IMR-90 (cell line): Measurements from ENCODE around the gene SYPL1. TPM values are rescaled to one million over a fixed set of nuclear protein-coding genes. Genes with fewer than 3 reads are reported as not detected.

Experiments used
- ATAC-seq: fragments of 200-7000 bp; cut with Tn5 transposase; 2 replicates; pipeline ENCODE4 v1.9.1; 2020; ENCODE audit warnings: low read depth, mild to moderate bottlenecking, moderate library complexity
- BruUV-seq: library from RNA; stranded (reverse); fragments of 400-500 nt; replicated peaks from 2 replicates; lab custom pipeline; 2021; lab: Mats Ljungman, UMichigan
- CTCF ChIA-PET: fragments of 300-600 bp; formaldehyde crosslinking; extraction: SDS; loops from one replicate; lab custom pipeline; 2021; ENCODE audit warnings: antibody characterized with exemption; lab: Yijun Ruan, JAX
- POLR2A ChIA-PET: fragments of 300-600 bp; sonication (Branson Sonifier 250); formaldehyde crosslinking; loops from one replicate; lab custom pipeline; 2022; ENCODE audit warnings: antibody characterized with exemption; ENCODE audit not compliant: unreplicated experiment; lab: Charles Lee
- DNase-seq: peaks from one replicate; pipeline ENCODE4 v3.0.0; 2013
- H2AFZ ChIP-seq: replicated peaks from 2 replicates; pipeline ENCODE3; 2013; ENCODE audit warnings: low read length, mild to moderate bottlenecking; ENCODE audit not compliant: poor library complexity
- H2AK5ac ChIP-seq: 2 replicates; pipeline ENCODE4 v1.6.1; 2013; ENCODE audit warnings: low read depth, low read length, inconsistent platforms
- H2AK9ac ChIP-seq: replicated peaks from 2 replicates; pipeline ENCODE3; 2013; ENCODE audit warnings: mild to moderate bottlenecking, low read depth, low read length, moderate library complexity; ENCODE audit not compliant: poor library complexity
- H2BK120ac ChIP-seq: 2 replicates; pipeline ENCODE4 v1.6.1; 2013; ENCODE audit warnings: low read depth, low read length, inconsistent platforms
- H2BK15ac ChIP-seq: 3 replicates; pipeline ENCODE4 v1.6.1; 2013; ENCODE audit warnings: low read depth, low read length, inconsistent platforms
- H2BK20ac ChIP-seq: 2 replicates; pipeline ENCODE4 v1.6.1; 2013; ENCODE audit warnings: low read depth, mild to moderate bottlenecking, inconsistent platforms, low read length, moderate library complexity
- H2BK5ac ChIP-seq: 2 replicates; pipeline ENCODE4 v1.6.1; 2013; ENCODE audit warnings: mild to moderate bottlenecking, low read depth, low read length, inconsistent platforms; ENCODE audit not compliant: poor library complexity, severe bottlenecking
- H3K14ac ChIP-seq: replicated peaks from 2 replicates; pipeline ENCODE4 v1.6.1; 2013; ENCODE audit warnings: low read depth, low read length, inconsistent platforms
- H3K18ac ChIP-seq: 2 replicates; pipeline ENCODE4 v1.6.1; 2013; ENCODE audit warnings: low read depth, low read length, control low read depth
- H3K23ac ChIP-seq: 2 replicates; pipeline ENCODE4 v1.6.1; 2013; ENCODE audit warnings: low read depth, low read length, inconsistent platforms
- H3K27ac ChIP-seq: 2 replicates; pipeline ENCODE4 v1.5.1; 2013; ENCODE audit warnings: mild to moderate bottlenecking, control low read depth, low read length; ENCODE audit not compliant: insufficient read depth
- H3K27me3 ChIP-seq: 2 replicates; pipeline ENCODE4 v1.6.1; 2013; ENCODE audit warnings: low read length; ENCODE audit not compliant: control insufficient read depth, insufficient read depth
- H3K36me3 ChIP-seq: 2 replicates; pipeline ENCODE4 v1.6.1; 2013; ENCODE audit warnings: low read length, mixed read lengths; ENCODE audit not compliant: control insufficient read depth, insufficient read depth
- H3K4ac ChIP-seq: 2 replicates; pipeline ENCODE4 v1.6.1; 2013; ENCODE audit warnings: low read depth, low read length, inconsistent platforms
- H3K4me1 ChIP-seq: 2 replicates; pipeline ENCODE4 v1.6.1; 2013; ENCODE audit warnings: low read length, mixed read lengths; ENCODE audit not compliant: control insufficient read depth, insufficient read depth
- H3K4me2 ChIP-seq: 2 replicates; pipeline ENCODE4 v1.6.1; 2013; ENCODE audit warnings: low read depth, mild to moderate bottlenecking, control low read depth, low read length, moderate library complexity
- H3K4me3 ChIP-seq: 2 replicates; pipeline ENCODE4 v1.5.1; 2013; ENCODE audit warnings: low read depth, mild to moderate bottlenecking, control low read depth, low read length, moderate library complexity; ENCODE audit not compliant: insufficient read depth
- H3K56ac ChIP-seq: 2 replicates; pipeline ENCODE4 v1.6.1; 2013; ENCODE audit warnings: low read length, inconsistent platforms; ENCODE audit not compliant: insufficient read depth; ENCODE audit errors: extremely low read depth
- H3K79me1 ChIP-seq, 2 experiments: 2 replicates each; pipeline ENCODE4 v1.6.1; 2013; ENCODE audit warnings: low read length in 2 of 2, inconsistent platforms in 1 of 2, low read depth in 1 of 2
- H3K9ac ChIP-seq: 2 replicates; pipeline ENCODE4 v1.6.1; 2013; ENCODE audit warnings: low read depth, low read length, control low read depth
- H3K9me1 ChIP-seq: 2 replicates; pipeline ENCODE4 v1.6.1; 2013; ENCODE audit warnings: low read length, inconsistent platforms; ENCODE audit not compliant: insufficient read depth
- H3K9me3 ChIP-seq: 2 replicates; pipeline ENCODE4 v1.6.1; 2013; ENCODE audit warnings: low read length; ENCODE audit not compliant: control insufficient read depth, insufficient read depth
- H4K20me1 ChIP-seq: 2 replicates; pipeline ENCODE4 v1.6.1; 2013; ENCODE audit warnings: low read length, inconsistent platforms; ENCODE audit not compliant: insufficient read depth
- H4K5ac ChIP-seq: 2 replicates; pipeline ENCODE4 v1.6.1; 2013; ENCODE audit warnings: mild to moderate bottlenecking, low read depth, low read length, control low read depth
- H4K8ac ChIP-seq, 2 experiments: 2 replicates each; pipeline ENCODE4 v1.6.1; 2013; ENCODE audit warnings: low read depth in 2 of 2, low read length in 2 of 2, control low read depth in 1 of 2, inconsistent platforms in 1 of 2
- H4K91ac ChIP-seq: 2 replicates; pipeline ENCODE4 v1.6.1; 2013; ENCODE audit warnings: low read depth, low read length, inconsistent platforms; ENCODE audit not compliant: insufficient read depth
- BHLHE40 ChIP-seq: fragments of 150-350 bp; IDR thresholded peaks from 2 replicates; pipeline ENCODE4 v1.6.1; 2016; ENCODE audit warnings: mild to moderate bottlenecking, low read depth, low read length
- CEBPB ChIP-seq: IDR thresholded peaks from 2 replicates; pipeline ENCODE4 v1.6.1; 2012; ENCODE audit warnings: low read depth, low read length, improper control_type of control experiment
- CHD1 ChIP-seq: IDR thresholded peaks from 2 replicates; pipeline ENCODE4 v1.6.1; 2012; ENCODE audit warnings: low read depth, low read length, improper control_type of control experiment
- ELK1 ChIP-seq: fragments of 150-350 bp; IDR thresholded peaks from 2 replicates; pipeline ENCODE4 v1.6.1; 2016; ENCODE audit warnings: low read depth, mild to moderate bottlenecking, low read length, moderate library complexity, borderline replicate concordance
- FOS ChIP-seq: fragments of 150-350 bp; IDR thresholded peaks from 2 replicates; pipeline ENCODE4 v1.6.1; 2016; ENCODE audit warnings: low read depth, low read length
- MAFK ChIP-seq: IDR thresholded peaks from 2 replicates; pipeline ENCODE4 v1.6.1; 2012; ENCODE audit warnings: low read depth, low read length, improper control_type of control experiment
- MAZ ChIP-seq: IDR thresholded peaks from 2 replicates; pipeline ENCODE4 v1.6.1; 2012; ENCODE audit warnings: low read depth, mild to moderate bottlenecking, low read length, improper control_type of control experiment, moderate library complexity, borderline replicate concordance
- MXI1 ChIP-seq: IDR thresholded peaks from 2 replicates; pipeline ENCODE4 v1.6.1; 2012; ENCODE audit warnings: low read depth, mild to moderate bottlenecking, low read length, moderate library complexity, borderline replicate concordance
- NFE2L2 ChIP-seq: fragments of 150-350 bp; IDR thresholded peaks from 2 replicates; pipeline ENCODE4 v1.6.1; 2016; ENCODE audit warnings: low read depth, mild to moderate bottlenecking, low read length
- POLR2A ChIP-seq: IDR thresholded peaks from 2 replicates; pipeline ENCODE4 v1.6.1; 2012; ENCODE audit warnings: mild to moderate bottlenecking, low read depth, low read length
- RAD21 ChIP-seq: IDR thresholded peaks from 2 replicates; pipeline ENCODE4 v1.6.1; 2012; ENCODE audit warnings: low read length, improper control_type of control experiment
- RCOR1 ChIP-seq: IDR thresholded peaks from 2 replicates; pipeline ENCODE4 v1.6.1; 2012; ENCODE audit warnings: mild to moderate bottlenecking, low read length, improper control_type of control experiment; ENCODE audit not compliant: insufficient replicate concordance
- SMC3 ChIP-seq: fragments of 150-350 bp; IDR thresholded peaks from 2 replicates; pipeline ENCODE4 v1.6.1; 2016; ENCODE audit warnings: low read depth, mild to moderate bottlenecking, antibody characterized with exemption, low read length, moderate library complexity
- USF2 ChIP-seq: fragments of 150-350 bp; IDR thresholded peaks from 2 replicates; pipeline ENCODE4 v1.6.1; 2017; ENCODE audit warnings: mild to moderate bottlenecking, antibody characterized with exemption, low read length, low read depth
- WGBS, 2 experiments: methylation state at CpG; one replicate each; pipeline versions ENCODE4 v1.1.5 to v1.1.7; 2013; ENCODE audit warnings: missing lambda C conversion rate in 2 of 2; ENCODE audit not compliant: insufficient read length in 1 of 2; ENCODE audit errors: extremely low coverage in 2 of 2; 5-methylcytosine and 5-hydroxymethylcytosine counted together
- dilution Hi-C: fragments of 300-500 bp; cut with HindIII; formaldehyde crosslinking; loops from one replicate; pipeline ENCODE4 v1.14.3; 2018; ENCODE audit warnings: low sequenced_read_pairs; ENCODE audit not compliant: unreplicated experiment
- in situ Hi-C: fragments of 300-500 bp; cut with MboI; formaldehyde crosslinking; loops from 3 replicates; pipeline ENCODE4 v1.14.3; 2019; ENCODE audit warnings: low sequenced_read_pairs, inconsistent platforms, mixed read lengths
- intact Hi-C: fragments of 100-400 bp; cut with micrococcal nuclease; formaldehyde crosslinking; loops from 2 replicates; pipeline ENCODE4 v1.10.0; 2022
- polyA plus RNA-seq, 3 experiments: library from polyadenylated mRNA; depleted of rRNA; stranded (reverse); fragments of >200 nt; gene quantifications; 2 replicates each; pipeline ENCODE4 v1.2.3, GENCODE V29; 2012; ENCODE audit warnings: low replicate concordance in 1 of 3
- total RNA-seq: library from RNA; depleted of rRNA; stranded (reverse); fragments of >200 nt; gene quantifications from 2 replicates; pipeline ENCODE4 v1.2.3, GENCODE V29; 2012
- TF ChIP-seq, protein P1 (sequence below): conservative IDR thresholded peaks from 2 replicates; pipeline ENCODE4 v1.5.1; 2012; ENCODE audit warnings: mild to moderate bottlenecking, low read depth, low read length, improper control_type of control experiment

Gene SYPL1
- total and polyA plus RNA-seq, 2 of the 4 experiments (the other 2 are of a cell fraction) = 19.0 to 45.0 TPM

DNA sequence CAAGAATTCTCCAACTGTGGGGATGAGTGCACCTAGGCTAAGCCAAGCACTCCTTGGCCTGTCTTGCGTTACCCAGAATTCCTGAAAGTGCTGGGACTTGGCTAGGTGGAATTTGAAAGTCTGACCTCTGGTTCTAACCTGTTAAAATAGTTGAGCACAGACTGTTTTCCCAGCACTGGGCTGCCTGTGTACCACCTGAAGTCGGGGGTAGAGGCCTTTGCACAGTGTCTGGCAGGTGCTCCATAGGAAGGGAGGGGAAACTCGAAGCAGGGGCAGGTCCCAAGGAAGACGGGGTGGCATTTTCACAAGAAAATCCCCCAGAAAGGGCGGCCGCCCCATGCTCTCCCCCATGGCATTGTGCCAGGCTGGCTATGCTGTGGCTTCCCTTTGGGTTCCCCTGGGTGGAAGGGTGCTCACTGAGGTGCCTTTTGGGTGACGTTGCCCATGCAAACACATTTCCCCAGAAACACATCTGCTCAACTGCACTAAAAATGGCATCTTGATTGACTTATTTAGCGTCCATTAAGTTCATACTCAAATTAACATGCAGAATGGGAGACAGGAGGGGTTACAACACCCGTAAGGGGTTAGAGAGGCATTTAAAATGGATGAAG lies 62.9 kb downstream of the SYPL1 start:
- H2BK15ac ChIP-seq = no peak overlapping the region
- H3K4me2 ChIP-seq = no peak overlapping the region
- ChIA-PET CTCF (interaction anchor here (3.1 kb wide), 1 partner anchor 105 kb away, joined by 18 read pairs; no protein-coding TSS in a partner anchor), POLR2A (no interaction called here)
- no peak overlapping the region for H3K9ac ChIP-seq
- H2BK20ac ChIP-seq = no peak overlapping the region
- H3K27me3 ChIP-seq = peaks cover 20% of the 10 kb centered on the region
- no peak overlapping the region for H3K18ac ChIP-seq
- no peak overlapping the region for H3K56ac ChIP-seq
- intact Hi-C loops (loop anchor here (10.0 kb wide), 2 partner anchors 464 to 904 kb away; partner anchors contain the start of gene EFCAB10), in situ Hi-C loops (no loop called here), dilution Hi-C loops (no loop called here)
- H4K8ac ChIP-seq = no peak overlapping the region
- no peak overlapping the region for H3K4ac ChIP-seq
- H3K9me3 ChIP-seq = no peaks in the 10 kb centered on the region
- no peak overlapping the region for H3K14ac ChIP-seq
- H2AFZ ChIP-seq = peak overlapping the region; percentile 24
- H2BK5ac ChIP-seq = no peak overlapping the region
- no peak overlapping the region for H2AK5ac ChIP-seq
- DNase-seq = no peak
- H3K79me1 ChIP-seq = no peaks in the 10 kb centered on the region
- H2BK120ac ChIP-seq = no peak overlapping the region
- H4K20me1 ChIP-seq = no peaks in the 10 kb centered on the region
- H4K91ac ChIP-seq = no peak overlapping the region
- H3K4me1 ChIP-seq = peaks cover 7% of the 10 kb centered on the region
- H2AK9ac ChIP-seq = no peak overlapping the region
- no peak overlapping the region for H4K5ac ChIP-seq
- no peaks in the 10 kb centered on the region for H3K36me3 ChIP-seq
- no peak for ATAC-seq
- no TSS peak for BruUV-seq
- 0 out of 2 replicates have a peak, but pooled peaks cover 2% of the 10 kb centered on the region for H3K9me1 ChIP-seq
- H3K23ac ChIP-seq = no peak overlapping the region
- TF ChIP-seq NFE2L2 (no peak), MAFK (no peak), ELK1 (no peak), RAD21 (no peak), CEBPB (no peak), RCOR1 (no peak), MXI1 (no peak), FOS (no peak), SMC3 (no peak), POLR2A (no peak), USF2 (no peak), BHLHE40 (no peak), MAZ (no peak), CHD1 (no peak)
- TF ChIP-seq, protein P1, sequence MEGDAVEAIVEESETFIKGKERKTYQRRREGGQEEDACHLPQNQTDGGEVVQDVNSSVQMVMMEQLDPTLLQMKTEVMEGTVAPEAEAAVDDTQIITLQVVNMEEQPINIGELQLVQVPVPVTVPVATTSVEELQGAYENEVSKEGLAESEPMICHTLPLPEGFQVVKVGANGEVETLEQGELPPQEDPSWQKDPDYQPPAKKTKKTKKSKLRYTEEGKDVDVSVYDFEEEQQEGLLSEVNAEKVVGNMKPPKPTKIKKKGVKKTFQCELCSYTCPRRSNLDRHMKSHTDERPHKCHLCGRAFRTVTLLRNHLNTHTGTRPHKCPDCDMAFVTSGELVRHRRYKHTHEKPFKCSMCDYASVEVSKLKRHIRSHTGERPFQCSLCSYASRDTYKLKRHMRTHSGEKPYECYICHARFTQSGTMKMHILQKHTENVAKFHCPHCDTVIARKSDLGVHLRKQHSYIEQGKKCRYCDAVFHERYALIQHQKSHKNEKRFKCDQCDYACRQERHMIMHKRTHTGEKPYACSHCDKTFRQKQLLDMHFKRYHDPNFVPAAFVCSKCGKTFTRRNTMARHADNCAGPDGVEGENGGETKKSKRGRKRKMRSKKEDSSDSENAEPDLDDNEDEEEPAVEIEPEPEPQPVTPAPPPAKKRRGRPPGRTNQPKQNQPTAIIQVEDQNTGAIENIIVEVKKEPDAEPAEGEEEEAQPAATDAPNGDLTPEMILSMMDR = no peak
- 40% methylated on average over 1 of the region's 9 CpGs; no CpG with 5 or more reads in 1 of the 2 experiments for WGBS, 2 experiments
- H3K27ac ChIP-seq = no peak overlapping the region
- H3K4me3 ChIP-seq = no peak overlapping the region
